Right hindlimb (tissue), 1 donor: Measurements from ENCODE around the gene CPLANE1.
"Not testable (repeated sequence)": the region's sequence is repeated elsewhere in the genome, so short reads cannot be mapped to it uniquely, and the experiment has no call there.

Experiments used
- DNase-seq: peaks from one replicate; pipeline ENCODE4 v3.0.0-alpha.2; 2018

CPLANE1 gene

DNA sequence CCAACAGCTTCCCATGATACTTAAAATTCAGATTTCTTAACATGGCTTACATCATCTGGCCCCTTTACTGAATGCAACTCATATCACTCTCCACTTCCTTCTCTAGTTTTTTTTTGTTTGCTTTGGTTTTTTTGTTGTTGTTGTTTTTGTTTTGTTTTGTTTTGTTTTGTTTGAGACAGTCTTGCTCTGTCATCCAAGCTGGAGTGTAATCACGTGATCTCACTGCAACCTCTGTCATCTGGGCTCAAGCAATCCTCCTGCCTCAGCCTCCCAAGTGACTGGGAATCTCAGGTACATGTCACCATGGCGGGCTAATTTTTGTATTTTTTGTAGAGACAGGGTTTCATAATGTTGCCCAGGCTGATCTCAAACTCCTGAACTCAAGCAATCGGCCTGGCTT lies 41.4 kb downstream of the CPLANE1 start:
- DNase-seq: no peak

DNA sequence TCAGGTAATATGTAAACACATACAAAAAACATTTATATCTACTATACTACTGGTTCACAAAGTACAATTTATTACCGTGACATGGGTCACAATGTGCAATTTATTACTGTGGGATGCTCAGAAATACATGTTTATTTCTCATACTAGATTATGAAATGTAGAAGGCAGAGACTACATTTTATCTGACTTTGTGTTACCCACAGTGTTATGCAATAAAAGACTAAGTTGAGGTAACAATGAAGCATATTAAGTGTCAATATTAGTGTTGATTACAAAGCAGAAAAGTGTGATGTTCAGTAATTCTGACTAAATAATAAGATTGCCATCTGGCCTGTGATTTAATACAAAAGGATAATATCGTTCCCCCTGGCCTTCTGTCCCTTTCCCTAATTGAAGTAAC lies 42.4 kb downstream of the CPLANE1 start:
- no peak for DNase-seq

DNA sequence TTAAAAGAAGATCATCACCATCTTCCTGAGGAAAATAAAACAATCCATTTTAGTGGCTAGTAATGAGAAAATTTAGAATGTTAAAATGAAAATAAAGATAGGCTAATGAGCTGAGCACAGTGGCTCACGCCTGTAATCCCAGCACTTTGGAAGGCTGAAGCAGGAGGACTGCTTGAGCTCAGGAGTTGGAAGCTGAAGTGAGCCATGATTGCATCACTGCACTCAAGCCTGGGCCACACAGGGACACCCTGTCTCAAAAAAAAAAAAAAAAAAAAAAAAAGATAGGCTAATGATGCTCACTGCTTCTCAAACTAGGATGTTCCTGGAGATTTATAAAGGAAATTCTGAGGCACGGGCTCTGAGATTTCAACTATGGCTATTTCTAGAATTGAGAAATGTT lies 50.3 kb downstream of the CPLANE1 start:
- DNase-seq: no peak

DNA sequence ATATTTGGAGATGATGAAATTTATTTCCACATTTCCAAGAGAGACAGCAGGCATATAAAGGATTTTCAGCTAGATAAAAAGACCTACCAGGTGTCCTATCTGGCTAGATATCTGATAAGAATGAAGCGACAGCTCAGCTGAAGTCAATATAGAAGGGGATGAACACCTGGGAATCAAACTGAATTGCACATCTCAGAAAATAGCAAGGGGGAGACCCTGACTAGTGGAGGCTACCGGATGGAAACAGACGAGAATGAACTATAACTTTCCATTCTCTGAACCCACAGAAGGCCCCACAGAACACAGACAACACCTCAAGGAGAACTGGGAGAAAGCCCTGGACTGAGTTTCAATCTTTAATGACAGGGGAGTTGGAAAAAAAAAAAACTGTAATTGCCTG lies 51.1 kb downstream of the CPLANE1 start:
- DNase-seq: no peak

DNA sequence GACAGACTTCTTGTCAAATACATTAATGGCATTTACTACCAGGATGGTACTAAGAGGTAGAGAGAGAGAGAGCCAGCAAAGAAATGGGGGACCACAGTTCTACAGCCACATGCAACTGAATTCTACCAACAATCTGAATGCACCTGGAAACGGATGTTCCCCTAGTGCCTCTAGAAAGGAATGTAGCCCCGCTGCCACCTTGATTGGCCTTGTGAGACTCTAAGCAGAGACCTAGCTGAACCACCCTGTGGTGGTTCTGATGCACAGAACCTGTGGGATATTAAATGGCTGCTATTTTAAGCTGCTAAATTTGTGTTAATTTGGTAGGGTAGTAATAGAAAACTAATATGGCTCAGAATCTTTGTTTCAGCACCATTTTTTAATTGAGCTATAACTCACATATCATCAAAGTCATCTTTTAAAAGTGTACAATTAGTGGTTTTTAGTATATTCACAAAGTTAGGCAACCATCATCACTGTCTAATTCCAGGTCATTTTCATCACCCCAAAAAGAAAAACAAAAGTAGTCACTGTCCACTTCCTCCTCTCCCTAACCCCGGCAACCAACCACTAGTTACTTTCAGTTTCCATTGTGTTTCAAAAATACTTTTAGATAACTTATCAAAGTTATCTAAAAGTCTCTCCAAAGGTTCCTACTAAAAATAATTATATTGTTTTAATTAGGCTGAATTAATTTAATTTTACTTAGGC lies 51.7 kb downstream of the CPLANE1 start:
- DNase-seq: no peak

DNA sequence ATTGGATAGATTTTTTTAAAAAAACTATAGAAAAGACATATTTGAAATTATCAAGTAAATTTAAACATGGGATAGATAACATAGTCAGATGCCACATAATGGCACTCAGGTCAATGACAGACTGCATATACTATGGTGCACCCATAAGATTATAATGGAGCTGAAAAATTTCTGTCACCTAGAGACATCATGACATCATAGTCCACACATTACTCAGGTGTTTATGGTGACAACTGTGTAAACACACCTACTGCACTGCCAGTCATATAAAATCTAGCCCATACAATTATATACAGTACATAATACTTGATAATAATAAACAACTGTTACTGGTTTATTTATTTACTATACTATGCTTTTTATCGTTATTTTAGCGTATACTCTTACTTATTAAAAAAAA lies 58.6 kb downstream of the CPLANE1 start:
- DNase-seq: no peak

DNA sequence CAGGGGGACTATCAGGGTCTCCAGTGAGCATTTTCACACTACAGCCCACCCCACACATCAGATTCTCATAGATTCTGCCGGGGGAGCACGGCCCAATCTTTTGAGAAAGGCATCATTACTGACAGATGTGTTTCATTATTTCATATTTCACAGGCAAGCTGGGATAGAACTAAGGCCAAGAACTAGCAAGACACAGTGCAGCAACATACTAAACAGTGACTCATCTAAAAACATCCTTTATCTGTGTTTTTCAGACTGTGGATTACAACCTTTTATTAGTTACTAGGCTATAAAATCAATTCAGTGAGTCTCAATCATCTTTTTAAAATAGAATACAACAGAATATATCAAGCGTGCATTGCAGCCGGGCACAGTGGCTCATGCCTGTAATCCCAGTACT lies 59.8 kb downstream of the CPLANE1 start:
- no peak for DNase-seq

DNA sequence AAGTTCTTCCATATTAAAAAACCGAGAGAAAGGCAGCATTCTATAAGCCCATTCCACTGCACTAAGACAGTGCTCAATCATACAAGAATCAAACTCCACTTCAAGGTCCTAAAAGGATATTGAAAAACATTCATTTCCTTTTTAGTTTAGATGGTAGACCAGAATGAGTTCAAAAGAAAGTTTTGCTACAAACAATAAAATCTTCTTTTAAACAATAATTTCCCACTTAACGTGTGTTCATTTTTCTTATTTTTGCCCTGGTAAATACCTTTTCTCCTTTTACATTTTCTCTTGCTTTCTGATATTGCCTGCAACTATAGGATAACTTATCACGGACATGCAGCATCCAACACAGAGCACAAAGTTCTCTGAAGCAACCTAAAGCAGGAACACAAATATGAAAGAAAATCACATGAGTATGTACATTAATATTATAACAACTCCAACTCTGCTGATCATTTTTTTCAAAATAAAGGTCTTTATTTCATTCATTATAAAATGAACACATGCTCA lies 61.7 kb downstream of the CPLANE1 start:
- DNase-seq: no peak

DNA sequence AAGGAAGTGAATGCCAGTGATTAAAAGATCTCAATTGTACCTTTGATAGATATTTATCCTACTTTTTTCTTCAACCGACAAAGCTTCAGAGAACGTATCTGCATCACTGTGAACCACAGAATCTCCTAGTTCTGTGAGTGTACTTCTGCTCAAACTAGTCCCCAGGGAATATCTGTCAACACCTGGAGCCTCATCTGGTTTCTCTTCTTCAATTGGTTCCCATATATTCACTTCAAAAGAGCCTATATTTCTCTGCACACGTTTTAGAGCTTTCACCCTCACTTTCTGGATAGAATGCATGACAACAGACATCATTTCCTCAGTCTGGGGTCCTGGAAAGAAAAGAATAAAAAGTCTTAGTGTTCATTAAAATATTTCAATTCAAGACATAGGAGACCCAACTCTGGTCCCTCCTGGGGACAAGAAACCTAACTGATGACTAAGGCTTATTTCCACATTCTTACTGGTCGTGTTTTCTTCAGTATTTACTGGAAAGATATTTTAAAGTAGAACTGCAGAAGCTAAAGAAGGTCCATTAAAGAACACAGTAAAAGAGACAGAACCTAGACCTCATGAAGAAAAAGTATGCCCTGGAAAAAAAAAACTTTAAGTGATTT lies 64.3 kb downstream of the CPLANE1 start:
- no peak for DNase-seq

DNA sequence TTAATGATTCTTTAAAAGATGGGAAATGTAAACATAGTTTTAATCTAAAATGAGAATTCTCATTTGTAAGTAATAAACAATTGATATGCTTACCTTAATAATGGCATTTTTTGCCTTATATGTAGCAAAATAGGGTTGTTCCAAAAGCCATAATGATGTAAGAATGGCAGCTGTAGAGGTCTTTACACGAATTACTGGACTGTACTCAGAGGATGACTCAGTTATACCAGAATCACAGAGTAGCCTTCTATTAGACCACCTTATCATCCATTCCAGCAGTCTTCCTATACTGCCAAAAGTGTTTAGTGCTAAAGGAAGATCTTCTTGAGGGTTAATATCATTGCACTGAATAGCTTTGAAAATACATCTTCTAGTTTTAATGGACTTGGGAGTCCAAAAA lies 66.5 kb downstream of the CPLANE1 start:
- no peak for DNase-seq

DNA sequence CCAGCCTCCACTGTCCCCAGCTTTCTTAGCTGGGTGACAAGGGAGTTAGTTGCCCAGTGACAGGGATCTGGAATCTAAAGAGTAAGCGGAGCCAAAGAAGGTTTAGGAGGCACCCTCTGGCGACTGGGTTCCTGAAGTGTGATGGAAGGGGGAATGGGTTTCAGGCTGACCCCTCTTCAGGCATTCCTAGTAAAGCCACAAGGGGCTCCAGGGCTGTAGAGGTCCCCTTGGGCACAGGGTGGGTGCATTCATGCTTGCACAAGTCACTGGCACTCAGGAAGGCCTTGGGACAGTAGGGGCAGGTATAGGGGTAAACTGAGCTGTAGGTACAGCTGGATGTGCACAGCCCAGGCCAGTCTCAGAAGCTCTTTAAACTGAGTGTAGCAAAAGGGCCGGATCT lies 74.2 kb downstream of the CPLANE1 start:
- no peak for DNase-seq

DNA sequence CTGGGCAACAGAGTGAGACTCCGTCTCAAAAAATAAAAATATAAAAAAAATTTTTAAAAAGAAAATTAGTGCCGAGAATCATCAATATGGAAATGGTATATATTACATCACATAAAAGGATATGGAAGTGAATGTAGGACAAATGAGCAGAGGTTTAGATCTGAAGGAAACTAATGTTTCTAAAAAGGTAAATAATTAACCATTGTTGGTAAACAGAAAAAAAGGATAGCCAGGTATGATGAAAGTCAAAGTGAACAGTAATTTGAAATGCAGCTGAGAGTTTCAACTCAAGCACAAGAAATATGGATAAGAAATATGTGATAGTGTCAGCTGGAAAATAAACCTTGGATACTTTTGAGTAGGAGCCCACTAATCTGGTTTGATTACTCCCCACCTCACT lies 76.2 kb downstream of the CPLANE1 start:
- no peak for DNase-seq

DNA sequence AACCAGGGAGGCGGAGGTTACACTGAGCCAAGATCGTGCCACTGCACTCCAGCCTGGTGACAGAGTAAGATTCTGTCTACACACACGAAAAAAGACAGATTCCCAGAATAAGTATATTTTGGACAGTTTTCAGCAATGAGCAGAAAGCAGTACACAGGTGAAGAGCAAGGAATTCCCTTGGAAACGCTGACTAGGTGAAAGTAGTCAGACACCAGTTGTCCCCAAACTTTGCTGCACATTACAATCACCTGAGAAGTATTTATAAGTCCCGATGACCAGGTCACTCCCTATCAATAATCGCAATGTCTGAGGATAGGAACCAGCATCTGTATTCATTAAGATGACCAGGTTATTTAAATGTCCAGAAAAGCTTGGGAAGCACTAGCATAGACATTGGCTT lies 78.3 kb downstream of the CPLANE1 start:
- DNase-seq: no peak

DNA sequence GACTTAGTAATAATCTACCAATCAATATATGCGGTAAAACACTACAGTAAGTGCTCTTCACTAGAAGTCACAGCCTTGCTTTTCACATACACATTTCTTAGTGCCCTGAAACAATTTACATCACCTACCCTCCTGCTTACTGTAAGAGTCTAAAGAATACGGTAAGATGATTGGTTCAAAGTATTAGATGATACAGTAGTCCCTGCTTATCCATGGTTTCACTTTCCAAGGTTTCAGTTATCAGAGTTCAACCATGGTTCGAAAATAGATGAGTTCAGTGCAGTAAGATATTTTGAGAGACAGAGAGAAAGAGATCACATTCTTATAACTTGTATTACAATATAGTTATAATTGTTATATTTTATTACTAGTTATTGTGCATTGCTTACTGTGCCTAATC lies 83.0 kb downstream of the CPLANE1 start:
- no peak for DNase-seq

DNA sequence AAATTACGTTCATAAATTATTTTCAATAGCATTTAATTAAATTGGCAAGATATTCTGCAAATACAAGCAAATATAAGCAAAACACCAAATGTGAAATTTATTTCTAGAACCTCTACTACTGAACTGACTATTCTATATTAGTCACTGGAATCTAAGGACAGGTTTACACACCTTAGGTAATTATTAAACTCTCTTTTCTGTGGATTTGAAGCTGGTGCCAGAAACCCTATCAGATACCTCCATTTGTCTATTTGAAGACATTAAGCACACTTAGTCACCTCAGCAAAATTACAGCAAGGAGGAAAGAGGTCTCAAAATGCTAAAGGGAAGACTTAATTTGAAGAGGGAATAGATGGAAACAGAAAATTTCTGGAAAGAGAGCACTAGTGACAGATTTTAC lies 83.4 kb downstream of the CPLANE1 start:
- no peak for DNase-seq

DNA sequence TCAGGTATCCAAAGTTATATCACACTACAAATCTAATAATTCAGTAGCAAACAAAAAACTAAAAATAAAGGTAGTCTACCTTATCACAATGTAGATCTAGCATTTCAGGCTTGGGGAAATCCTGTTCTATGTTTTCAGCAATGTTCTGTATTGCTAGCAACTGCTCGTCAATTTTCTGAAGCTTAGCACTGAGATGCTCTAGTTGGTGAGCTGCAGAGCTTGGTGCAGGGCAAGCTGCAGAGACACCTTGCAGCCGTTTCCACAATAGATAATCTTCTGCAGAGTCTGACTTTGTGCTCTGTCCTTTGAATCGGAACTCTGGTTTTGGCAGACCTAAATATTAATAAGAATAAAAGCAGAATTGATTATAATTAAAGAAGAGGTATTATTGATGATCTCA lies 95.5 kb downstream of the CPLANE1 start:
- no peak for DNase-seq

DNA sequence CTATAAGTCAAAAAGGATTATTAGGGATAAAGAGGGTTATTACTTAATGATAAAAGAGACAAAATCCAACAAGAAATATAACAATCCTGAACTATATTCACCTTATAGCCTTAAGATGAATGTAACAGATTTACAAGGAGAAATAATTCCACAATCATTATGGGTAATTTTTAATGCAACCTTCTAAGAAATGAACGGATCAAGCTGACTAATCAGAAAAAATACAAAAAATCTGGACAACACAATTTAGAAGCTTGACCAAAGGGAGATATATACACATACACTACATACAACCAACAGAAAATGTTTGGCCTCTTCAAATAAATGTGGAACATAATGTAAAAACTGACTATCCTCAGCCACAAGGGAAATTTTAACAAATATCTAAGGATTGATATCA lies 102.3 kb downstream of the CPLANE1 start:
- DNase-seq: no peak

DNA sequence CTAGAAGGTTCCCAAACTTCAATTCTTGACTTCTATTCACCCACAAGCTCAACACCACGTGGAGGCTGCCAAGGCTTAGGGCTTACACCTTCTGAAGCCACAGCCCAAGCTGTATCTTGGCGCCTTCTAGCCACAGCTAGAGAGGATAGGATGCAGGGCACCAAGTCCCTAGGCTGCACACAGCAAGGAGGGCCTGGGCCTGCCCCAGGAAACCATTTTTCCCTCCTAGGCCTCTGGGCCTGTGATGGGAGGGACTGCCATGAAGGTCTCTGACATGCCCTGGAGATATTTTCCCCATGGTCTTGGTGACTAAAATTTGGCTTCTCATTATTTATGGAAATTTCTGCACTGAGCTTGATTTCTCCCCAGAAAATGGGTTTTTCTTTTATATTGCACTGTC lies 112.5 kb downstream of the CPLANE1 start:
- no peak for DNase-seq

DNA sequence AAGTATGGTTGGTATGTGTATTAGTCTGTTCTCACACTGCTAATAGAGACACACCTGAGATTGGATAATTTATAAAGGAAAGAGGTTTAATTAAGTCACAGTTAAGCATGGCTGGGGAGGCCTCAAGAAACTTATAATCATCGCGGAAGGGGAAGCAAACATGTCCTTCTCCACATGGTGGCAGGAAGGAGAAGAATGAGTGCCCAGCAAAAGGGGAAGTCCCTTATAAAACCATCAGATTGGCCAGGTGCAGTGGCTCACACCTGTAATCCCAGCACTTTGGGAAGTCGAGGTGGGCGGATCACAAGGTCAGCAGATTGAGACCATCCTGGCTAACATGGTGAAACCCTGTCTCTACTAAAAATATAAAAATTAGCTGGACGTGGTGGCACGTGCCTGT lies 113.9 kb downstream of the CPLANE1 start:
- not testable (repeated sequence) for DNase-seq

DNA sequence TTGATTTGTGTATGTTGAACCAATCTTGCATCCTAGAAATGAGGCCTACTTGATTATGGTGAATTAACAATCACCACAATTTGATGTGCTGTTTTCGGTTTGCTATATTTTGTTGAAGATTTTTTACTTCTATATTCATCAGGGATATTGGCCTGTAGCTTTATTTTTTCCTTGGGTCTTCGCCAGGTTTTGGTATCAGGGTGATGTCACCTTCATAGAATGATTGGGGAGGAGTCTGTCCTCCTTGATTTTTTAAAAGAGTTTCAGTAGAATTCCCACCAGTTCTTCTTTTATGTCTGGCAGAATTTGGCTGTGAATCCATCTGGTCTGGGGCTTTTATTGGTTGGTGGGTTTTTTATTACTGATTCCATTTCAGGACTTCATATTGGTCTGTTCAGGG lies 115.2 kb downstream of the CPLANE1 start:
- no peak for DNase-seq

DNA sequence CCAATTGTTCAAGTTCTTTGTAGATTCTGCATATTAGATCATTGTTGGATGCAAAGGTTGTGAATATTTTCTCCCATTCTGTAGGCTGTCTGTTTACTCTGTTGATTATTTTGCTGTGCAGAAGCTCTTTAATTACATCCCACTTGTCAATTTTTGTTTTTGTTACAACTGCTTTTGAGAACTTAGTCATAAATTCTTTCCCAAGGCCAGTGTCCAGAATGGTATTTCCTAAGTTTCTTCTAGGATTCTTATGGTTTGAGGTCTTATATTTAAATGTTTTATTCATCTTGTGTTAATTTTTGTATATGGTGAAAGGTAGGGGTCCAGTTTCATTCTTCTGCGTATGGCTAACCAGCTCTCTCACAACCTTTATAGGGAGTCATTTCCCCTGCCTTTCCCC lies 116.5 kb downstream of the CPLANE1 start:
- DNase-seq: no peak

DNA sequence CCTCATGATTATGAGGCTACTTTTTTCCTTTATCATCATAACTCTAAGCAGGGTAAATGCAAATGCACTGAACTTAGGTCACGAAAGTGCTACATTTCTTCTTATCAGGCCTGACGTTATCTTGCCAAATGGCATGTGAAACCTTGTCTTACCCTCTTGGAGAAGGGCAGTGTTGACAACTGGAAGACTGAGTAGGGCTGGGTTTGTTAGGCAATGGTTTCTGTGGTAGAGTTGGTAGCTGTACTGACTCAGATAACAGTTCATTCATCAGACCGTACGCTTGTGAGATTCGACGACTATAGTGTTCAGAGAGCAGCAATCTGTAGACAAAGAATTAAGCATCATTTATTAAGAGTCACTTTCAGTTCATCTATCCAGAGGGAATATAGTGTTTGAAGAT lies 127.7 kb downstream of the CPLANE1 start:
- no peak for DNase-seq

DNA sequence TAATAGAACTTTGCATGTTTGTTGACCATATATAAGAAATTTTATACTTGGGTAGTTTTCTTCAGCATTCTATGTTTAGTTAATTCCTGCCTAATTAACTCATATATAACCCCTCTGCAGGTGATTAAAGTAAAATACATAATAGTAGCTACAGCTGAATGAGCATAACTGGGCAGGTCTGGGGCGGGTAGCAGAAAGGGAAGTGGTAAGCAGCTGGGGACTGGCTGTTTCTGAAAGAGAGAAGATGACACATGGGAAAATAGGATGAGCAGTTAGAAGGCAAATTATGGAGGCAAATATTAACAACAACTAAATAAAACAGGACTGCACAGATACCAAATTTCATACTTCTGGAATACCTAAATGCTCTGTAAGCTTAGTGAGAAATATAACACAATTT lies 128.1 kb downstream of the CPLANE1 start:
- DNase-seq: no peak

DNA sequence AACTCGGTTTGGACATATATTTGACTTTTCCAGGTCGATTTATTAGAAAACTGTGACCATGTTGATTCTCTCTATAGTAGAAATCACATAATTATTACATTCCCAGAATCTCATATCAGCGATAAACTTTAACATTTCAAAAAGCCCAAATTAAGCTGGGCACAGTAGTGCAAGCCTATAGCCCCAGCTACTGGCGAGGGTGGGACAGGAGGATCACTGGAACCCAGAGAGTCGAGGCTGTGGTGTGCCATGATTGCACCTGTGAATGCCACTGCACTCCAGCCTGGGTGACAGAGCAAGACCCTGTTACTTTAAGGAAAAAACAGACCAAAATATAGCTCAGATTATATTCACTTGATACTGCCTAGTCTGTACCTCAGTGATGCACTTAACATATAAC lies 128.9 kb downstream of the CPLANE1 start:
- DNase-seq: no peak

DNA sequence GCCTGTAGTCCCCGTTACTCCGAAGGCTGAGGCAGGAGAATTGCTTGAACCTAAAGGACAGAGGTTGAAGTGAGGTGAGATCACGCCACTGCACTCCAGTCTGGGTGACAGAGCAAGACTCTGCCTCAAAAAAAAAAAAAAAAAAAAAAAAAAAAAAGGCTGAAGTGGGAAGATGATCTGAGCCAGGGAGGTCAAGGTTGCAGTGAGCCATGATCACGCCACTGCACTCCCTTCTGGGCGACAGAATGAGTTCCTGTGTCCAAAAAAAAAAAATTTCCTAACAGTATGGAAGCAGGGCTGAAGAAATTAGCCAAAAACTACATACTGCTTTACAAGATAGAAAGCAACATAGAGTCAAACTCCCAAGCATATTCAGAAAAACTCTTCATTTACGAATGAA lies 132.8 kb downstream of the CPLANE1 start:
- no peak for DNase-seq
